GM18526 (cell line): Measurements from ENCODE around the gene SYPL2.

Source experiments
- POLR2A ChIP-seq: IDR thresholded peaks from 3 replicates; pipeline ENCODE4 v1.6.1; 2011; ENCODE audit not compliant: insufficient read length; ENCODE audit errors: extremely low read depth

SYPL2 gene

DNA sequence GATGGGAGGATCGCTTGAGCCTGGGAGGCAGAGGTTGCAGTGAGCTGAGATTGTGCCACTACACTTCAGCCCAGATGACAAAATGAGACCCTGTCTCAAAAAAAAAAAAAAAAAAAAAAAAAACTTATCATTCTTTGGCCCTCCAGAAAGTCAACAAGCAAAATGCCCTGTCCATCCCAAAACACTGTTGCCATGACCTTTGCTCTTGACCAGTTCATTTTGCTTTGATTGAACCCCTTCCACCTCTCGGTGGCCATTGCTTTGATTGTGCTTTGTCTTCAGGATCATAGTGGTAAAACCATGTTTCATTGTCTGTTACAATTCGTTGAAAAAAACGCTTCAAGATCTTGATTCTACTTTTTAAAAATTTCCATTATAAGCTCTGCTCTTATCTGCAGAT is 8.5 kb upstream of the SYPL2 start:
- no peak for TF ChIP-seq POLR2A

DNA sequence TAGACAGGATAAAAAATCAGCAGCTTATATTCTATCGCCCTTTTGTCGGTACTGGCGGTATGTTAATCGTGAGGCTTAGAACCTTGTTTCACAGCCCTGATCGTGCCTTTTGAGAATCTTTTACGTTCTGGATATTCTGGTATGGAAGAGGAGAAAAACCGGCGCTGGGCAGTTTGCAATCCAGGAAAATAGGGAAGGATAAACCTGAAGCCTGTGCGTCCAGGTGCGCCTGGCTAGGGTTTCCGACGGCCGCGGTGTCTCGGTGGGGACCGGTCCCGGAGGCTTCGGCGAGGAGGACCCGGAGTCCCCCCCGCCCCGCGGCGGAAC is 258 bp upstream of the SYPL2 start:
- TF ChIP-seq POLR2A = no peak

DNA sequence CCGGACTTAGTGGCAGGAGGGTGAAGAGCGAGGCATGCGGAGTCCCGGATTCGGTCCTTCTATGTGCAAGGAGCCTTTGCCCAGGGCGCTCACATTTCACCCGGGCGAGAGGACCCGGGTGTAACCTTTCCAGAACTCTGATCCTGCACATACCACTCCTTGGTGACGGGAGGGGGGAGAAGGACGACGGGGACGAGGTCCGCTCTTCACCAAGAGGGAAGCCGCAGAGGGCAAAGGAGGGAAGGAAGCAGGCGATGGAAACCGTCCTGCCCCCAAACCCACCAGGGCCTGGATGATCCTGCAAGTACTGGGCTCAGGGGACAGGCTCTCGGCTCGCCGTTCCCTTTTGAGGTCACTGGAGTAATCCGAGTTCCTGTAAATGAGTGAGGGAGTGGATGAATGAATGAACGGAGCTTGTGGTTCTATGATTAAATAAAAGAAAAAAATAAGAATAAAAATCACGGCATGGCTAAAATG is 993 bp downstream of the SYPL2 start:
- TF ChIP-seq POLR2A = no peak

DNA sequence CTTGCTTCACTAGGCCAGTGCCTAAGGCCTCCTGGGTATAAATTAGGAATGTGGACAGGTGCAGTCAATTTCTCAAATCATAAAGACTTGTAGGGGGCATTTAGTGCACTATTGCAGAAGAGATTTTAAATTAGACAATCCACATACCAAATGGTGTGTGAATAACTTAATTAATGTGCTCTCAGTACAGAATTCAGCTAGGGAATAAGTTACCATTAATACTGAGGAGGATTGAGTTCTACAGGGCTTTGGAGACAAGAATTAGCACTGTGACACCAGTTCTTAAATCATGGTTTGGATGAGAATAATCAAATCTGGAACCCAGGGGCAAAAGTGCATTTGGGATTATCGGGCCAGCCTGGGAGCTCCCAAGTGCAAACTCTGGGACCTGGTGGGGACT is 1.7 kb downstream of the SYPL2 start:
- TF ChIP-seq POLR2A = no peak

DNA sequence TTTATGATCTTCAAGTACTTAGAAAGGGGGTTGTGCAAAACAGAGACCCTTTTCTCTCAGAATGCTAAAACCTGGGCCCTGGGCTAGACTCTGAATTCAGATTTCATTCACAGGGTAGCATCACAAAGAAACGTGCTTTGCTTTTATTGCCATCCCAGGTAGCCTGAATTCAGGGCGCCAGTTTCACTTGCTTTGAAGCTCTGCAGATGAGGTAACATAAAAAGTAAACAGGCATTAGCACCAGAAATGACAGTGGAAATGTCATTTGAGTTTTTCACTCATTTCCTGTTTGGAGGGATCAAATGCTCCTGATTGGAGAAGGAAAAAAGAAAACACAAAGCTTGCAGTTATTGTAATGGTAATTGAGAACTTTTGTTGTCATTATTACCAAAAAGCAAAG is 2.6 kb downstream of the SYPL2 start:
- no peak for TF ChIP-seq POLR2A

DNA sequence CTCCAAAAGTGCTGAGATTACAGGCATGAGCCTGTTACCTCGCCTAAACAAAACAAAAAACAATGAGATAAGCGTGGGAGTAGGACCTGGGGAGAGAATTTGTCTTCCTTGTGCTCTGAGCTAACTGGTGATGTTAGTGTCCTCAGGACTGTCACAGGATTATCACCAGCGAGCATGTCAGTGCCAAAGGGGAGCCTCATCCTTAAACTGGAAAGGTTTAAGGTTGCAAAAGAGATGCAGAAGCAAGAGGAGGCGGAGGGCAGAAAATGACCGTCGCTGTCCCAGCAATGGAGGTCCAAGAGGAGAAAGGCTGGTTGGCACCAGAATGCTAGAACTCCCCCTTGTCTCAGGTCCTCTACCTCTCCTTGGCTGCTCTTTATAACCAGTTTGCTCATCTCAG is 3.9 kb downstream of the SYPL2 start:
- no peak for TF ChIP-seq POLR2A

DNA sequence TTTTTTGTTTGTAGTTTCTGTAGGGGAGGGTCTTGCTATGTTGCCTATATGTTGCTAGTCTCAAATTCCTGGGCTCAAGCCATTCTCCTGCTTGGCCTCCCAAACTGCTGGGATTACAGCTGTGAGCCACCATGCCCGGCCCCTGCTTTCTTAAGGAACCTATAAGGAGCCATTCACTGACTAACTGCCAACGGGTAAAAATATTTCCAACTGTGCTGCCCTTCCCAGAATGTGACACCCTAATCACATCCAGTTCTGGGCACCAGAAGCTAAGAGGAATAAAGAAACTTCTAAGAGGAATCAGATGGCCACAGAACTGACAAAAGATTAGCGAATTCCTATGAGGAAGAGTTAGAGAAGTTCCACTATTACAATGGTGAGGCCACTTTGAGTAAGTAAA is 6.4 kb downstream of the SYPL2 start:
- no peak for TF ChIP-seq POLR2A

DNA sequence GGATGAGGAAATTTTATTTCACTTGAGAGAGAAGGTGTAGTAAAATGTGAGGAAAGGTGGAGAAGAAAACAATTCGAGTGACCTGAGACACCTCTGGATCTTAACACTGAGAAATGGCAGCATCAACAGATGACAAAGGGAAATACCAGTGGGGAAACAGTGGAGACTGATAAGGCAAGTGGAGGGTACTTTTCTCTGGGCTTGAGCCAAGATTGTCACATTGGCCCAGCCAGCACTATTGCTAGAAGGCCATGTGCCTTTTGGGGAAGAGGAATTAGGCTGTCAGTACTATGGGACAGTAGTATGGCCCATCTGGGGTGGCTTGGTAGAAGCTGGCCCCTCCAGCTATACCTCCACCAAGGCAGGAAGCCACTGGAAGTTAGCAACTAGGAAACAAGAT is 8.4 kb downstream of the SYPL2 start:
- TF ChIP-seq POLR2A = no peak

DNA sequence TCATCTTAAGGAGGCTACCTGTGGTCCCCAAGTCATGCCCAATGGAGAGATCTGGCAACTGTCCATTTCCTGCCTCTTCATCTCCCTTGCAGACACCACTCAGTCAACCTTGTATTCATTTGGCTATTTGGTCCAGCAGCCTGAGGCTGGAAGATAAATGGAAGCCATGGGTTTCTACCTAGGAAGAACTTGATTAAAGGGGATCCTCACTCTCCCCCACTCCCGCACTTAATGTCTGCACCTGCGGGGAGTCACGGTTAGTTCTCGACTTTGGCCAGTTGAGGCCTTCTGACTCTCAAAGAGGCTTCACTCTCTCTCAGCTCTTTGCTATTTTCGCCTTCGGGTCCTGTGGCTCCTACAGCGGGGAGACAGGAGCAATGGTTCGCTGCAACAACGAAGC is 8.9 kb downstream of the SYPL2 start:
- no peak for TF ChIP-seq POLR2A

DNA sequence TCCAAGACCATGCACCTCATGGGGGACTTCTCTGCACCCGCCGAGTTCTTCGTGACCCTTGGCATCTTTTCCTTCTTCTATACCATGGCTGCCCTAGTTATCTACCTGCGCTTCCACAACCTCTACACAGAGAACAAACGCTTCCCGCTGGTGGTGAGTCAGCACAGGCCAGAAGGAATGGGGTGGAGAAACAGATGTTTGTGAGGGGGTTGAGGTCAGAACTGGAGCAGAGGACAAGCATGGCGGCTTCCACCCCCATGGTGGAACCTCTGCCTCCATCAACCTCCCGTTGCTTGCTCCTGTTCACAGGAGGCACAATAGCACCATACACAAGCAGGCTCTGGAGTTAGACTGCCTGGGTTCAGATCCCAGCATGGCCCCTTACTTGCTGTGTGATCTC is 10.5 kb downstream of the SYPL2 start:
- TF ChIP-seq POLR2A = no peak

DNA sequence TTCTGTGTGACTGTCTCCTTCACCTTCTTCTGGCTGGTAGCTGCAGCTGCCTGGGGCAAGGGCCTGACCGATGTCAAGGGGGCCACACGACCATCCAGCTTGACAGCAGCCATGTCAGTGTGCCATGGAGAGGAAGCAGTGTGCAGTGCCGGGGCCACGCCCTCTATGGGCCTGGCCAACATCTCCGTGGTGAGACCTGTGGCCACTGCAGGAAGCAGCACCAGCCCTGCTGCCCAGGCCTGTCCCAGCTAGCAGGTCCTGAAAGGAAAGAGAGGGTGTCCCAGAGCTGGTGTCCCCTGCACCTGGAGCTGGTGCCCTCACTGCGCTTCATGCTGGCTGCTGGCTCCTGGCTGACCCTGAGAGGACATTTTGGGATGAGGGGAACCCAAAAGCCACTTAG is 11.5 kb downstream of the SYPL2 start:
- no peak for TF ChIP-seq POLR2A

DNA sequence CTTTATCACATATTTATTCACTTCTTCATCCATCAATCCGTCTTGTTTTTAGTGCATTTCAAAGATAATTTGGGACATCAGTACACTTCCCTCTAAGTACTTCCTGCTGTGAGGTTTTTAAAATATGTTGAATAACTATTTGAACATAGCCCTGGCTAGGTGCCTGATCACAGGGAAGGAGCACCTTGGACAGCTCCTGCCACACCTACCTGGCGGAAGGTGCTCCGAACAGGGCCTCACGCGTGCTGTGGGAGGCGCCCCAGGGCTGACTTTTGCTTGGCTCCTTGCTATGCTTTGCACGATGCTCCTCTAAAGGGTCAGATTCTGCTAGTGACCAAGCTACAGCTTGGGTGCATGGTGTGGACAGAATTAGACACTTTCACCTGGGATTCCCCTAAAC is 12.5 kb downstream of the SYPL2 start:
- no peak for TF ChIP-seq POLR2A

DNA sequence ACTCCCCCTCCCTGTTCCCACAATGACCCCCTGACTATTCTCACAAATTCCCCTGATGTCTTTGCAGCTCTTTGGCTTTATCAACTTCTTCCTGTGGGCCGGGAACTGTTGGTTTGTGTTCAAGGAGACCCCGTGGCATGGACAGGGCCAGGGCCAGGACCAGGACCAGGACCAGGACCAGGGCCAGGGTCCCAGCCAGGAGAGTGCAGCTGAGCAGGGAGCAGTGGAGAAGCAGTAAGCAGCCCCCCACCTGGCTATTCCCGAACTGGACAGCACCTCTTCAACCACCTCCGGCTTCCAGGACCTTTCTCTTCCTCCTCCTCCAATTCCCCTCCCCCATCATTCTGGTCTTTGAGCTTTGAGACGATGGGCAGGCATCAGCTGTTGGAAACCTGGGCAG is 13.0 kb downstream of the SYPL2 start:
- TF ChIP-seq POLR2A = no peak

DNA sequence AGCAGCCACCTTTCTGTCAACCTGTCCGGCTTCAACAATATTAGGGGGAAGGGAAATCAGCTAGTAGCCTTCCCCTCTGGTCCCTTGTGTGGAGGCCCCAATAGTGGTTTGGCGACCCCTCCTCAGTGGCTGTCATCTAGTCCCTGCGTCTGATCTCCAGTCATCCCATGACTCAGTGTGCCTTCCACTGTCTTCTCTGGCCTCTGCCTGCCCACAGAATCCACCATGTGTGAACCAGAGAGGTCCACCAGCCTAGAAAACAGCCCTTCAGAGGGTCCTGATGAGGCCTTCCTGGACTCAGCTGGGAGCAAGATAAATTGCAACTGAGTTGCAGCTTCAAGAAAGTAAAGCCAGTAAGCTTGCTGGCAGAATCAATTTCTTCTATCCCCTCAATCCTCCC is 13.6 kb downstream of the SYPL2 start:
- TF ChIP-seq POLR2A = no peak

DNA sequence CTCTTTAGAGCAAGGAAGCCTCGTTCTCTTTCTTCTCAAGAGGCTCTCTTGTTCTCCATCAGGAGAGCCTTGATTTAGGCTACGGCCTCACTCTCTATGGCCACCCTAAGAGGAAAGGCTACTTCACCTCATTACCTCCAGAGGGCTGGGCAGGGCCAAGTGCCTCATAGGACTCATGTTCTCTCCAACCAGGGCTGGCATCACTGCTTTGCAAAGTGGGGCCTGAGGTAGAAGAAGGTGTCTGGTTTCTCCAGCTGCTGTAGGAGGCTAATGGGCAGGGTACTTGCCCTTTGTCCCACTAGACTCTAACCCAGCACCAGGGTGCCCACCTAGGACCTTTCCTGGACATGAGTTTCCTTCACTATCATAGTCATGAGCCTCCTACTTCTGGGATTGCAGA is 15.3 kb downstream of the SYPL2 start:
- no peak for TF ChIP-seq POLR2A

DNA sequence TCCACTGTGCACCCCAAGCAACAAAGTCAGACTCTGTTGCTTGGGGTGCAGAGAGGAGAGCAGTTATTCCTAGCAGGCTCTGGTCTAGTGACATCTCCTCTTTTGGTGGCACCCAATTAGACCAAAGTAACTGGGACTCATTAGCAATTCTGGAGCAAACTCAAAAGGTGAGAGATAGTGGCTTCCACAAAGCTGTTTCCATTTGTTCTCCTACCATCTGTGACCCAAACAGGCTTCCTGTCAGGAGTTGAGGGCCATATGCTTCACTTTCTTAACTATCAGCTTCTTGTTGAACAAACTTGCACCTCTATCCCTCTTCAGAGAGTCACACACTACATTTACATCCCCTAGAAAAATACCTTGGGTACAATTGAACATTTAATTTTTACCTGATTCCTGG is 15.9 kb downstream of the SYPL2 start:
- no peak for TF ChIP-seq POLR2A

DNA sequence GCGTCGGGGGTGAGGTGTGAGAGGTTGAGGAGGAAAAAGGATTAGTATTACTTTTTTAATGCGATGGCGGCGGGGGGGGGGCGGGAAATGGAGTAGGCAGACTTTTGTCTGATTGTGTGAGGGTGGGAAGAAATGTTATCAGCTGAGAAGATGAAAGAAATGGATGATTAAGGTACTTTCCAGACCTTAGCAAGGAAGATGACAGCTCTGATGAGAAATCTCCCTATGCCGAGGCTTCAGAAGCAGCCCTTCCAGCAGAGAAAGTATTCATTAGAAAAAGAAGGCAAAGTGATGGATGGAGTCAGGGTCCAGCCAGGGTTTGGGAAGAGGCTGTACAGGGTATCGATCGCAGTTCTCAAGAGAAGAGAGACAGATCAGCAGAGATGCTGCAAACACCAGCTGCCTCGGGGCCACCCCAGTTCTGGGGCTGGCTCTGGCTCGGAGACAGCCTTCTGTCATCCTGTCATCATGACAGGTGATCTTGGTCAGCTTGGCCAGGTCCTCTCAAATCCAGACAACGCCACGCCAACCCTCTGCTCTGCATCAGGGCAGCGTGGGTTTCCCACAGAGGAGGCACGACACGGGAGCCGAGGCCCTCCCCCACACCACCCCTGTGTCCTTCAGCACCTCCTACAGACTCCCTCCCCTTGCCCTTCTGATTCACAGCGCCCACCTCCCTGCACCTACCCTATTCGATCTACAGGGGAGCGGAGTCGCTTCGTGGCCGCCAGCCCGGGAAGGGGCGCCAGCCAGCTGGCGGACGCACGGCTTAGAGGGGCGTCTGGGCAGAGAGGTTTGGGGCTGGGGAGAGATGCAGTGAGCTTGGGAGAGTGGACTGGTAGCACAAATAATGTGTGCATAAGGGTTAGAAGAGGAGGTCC is 16.7 kb downstream of the SYPL2 start:
- TF ChIP-seq POLR2A = no peak
